GM19099 (cell line): Measurements from ENCODE around the gene SHH.

ENCODE experiments used
- POLR2A ChIP-seq: IDR thresholded peaks from 3 replicates; pipeline ENCODE4 v1.6.1; 2011; ENCODE audit warnings: low read depth; ENCODE audit not compliant: insufficient read length; ENCODE audit errors: extremely low read depth

Gene SHH

DNA sequence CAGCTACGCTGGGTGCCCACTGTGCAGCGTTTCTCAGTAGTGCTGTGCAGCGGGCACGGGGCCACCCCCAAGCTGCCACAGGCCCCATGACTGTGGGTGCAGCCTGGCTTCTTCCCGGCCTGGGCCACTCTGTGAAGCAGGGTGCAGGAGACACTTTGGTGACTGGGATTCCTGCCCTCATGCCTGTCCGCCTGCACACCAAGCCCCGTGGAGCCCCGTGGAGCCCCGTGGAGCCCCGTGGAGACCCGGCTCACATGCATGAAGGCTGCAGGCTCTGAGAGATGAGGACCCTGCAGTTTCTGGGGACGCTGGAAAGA, 3.9 kb upstream of the SHH start:
- no peak for TF ChIP-seq POLR2A

DNA sequence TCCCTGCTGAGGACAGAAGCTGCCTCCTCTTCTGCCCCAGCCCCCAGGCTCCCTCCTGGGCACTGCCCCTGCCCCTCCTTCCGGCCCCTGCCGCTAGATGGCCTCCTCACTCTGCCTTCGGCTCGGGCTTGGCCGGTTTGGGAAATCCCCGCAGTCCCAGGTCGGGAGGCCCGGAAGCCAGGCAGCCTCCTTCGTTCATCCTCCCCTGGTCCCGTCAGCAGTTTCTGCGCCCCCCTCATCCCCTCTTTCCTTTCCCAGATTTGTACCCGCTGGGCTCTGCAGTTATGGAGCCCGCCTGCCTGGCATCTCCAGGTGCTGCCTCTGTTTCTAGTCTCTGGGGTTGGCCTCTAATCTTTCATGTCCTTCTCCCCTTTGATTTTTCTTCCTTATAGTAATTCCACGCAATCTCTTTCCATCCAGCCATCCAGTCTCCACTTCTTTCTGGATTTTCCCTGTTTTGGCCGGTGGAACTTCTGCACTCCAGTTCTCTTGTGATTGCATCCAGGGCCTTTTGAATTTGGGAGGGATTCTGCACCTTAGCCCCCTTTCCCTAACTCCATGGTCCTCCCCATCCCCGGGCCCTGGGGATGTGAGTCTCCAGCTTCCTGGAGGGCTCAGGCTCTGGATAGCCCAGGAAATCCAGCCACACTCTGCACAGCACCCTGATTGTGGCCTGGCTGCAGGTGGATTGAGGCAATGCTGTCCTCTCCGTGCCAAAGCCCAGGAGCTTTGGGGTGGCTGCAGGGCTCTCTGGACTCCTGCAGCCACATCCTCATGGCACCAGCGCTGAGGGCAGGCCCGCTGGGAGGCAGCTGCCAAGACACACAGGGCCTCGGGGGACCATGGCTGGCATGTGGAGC, 3.3 kb upstream of the SHH start:
- TF ChIP-seq POLR2A: no peak

- TF ChIP-seq POLR2A: no peak
These were observed 2.3 kb upstream of the SHH start for GRCh38 chr7:155814316-155815276.

DNA sequence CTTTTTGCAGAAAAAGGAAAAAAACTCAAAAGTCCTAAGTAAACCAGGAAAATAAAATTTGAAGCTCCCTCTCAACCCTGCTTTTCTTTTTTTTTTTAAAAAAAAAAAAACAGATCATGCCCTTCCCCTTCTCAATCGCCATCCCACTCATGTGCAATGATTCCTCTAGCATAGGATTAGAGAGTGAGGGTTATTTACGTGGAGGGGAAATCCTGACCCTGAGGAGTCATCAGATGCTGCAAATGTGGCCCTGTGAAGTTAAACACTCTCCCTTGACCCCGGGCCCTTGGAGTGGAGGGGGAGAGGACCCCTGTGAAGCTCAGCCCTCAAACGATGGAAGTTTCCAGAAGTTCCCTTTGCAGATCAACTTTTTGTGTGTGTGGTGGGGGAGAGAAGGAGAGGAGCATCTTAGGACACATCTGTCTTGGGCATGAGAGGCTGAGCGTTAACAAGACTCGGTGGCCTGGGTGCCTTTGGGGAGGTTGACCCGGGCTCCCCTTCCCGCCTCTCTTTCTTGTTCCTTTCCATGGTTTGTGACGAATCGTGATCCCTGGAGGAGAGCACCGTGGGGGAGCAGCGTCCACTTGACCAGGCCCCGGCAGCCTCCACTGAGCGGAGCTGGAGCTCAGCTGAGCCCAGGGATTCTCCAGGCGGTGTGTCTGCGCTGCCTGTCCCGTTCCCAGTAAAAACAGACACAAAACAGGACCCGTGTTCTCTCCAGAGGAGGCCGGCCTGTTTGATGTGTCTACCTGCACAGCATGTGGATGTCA, 1.5 kb upstream of the SHH start:
- TF ChIP-seq POLR2A: no peak

DNA sequence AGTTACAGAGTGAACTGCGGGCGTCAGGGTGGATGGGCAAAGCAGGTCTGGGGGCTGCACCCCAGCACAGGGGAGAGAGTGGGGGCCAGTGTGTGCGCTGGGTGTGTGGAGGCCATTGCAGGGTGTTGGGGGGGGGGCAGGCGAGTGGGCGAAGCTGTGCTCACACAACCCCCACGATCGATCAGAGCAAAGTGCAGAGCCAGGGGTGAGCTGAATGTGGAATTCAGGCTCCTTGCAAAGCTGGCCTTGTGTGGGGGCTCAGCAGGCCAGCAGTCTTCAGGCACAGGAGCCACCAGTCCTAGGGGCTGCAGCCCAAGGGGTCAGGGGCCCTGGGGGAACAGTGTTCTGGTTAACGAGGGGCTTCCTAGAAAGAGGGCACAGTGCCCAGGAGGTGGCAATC, 862 bp upstream of the SHH start:
- TF ChIP-seq POLR2A: no peak

- no peak for TF ChIP-seq POLR2A
These were observed 736 bp downstream of the SHH start for GRCh38 chr7:155811560-155811894.

GRCh38 chr7:155810770-155811559, 1.3 kb downstream of the SHH start:
- TF ChIP-seq POLR2A: no peak

- TF ChIP-seq POLR2A: no peak
These were observed 2.1 kb downstream of the SHH start for GRCh38 chr7:155809947-155810769.

DNA sequence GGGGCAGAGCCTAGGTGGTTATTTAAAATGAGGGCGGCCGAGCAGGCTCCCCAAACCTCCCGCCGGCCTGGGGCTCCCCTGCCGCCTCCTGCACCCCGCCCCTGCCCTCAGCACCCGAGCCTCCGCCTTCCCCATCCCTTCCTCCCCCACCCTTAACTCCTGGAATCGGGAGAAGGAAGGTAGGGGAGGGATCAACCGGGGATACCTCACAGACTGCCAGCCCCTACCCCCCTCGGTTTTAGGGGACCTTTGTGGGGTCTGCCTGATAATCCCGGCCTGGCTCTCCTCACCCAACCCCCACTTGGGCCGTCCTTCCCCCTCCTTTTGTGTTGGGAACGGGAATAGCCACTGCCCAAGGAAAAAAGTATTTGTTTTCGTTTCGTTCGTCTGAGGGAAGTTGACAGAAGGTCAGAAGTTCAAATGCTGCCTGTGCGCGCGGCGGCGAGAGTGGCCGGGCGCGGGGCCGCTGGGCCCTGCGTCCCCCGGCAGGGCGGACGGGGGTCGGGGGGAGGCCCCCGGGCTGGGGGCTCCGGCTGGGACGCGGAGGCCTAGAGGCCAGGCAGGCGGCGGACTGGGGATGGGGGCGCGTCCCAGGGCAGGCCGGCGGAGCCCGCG, 2.8 kb downstream of the SHH start:
- TF ChIP-seq POLR2A: no peak

DNA sequence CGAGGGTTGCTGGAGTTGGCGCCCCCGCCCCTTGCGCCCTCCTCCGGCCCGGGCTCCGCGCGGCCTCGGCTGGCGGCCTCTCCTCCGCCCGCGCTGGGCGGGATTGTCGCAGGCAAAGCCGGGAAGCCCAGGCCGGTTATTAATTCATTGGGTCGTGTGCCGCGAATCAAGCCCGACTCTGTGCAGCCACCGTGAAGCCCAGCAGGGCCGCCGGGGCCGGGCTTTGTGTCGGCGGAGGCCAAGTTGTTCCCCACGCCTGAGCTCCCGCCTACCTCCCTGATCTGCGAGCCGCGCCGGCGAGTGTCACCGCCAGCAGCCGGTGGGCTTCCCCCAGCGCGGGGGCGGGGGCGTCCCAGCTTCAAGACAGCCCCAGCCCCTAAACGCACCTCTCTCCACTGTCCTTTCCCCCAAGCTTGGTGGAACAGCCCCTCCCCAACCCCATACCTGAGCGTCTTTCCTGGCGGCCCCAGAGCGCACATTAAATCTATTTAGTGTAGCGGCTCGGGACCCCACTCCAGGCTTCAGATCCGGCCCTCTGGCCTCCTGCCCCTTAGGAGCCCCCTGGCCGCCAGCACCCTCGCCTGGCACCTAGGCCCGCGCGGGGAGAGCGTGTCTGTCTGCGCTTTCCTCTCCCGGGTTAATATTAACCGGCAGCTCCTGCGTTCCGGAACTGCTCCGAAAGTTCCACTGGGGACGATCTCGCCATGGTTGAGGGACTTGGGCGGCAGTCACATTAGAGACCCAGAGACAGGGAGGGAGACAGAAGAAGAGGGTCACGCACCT, 3.5 kb downstream of the SHH start:
- no peak for TF ChIP-seq POLR2A

DNA sequence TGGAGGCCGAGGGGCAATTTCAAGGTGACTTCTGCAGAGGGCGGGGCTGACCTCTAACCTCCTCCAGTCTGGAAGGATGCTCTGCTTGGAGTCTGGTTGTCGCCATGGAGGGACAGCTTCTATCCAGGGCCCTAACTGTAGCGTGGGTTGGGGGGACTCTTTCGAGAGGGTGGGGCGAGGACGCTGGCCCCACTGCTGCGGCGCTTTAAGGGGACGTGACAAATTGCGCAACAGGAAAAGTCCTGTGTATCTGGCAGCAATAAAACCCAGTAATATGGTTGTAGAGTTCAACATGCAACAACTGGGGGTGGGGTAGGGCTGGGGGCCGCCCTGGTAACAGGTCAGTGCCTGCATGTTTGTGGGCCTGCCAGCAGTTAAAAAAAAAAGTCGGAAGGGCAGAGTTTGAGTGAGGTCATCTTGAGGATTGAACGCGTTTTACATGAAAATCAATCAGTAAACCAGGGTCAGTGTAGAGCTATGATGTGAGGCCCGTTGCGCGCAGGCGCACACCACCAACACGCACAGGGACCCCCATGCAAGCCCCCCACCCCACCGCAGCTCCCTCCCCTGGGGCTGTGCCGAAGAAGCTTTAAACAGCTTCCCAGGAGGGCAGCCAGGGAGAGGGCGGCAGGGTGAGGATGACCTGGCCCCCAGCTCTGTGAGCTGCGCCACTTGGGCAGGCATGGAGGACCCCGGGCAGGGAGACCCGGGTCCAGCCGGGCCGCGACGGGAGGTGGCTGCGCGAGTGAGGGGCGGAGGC, 4.3 kb downstream of the SHH start:
- no peak for TF ChIP-seq POLR2A

DNA sequence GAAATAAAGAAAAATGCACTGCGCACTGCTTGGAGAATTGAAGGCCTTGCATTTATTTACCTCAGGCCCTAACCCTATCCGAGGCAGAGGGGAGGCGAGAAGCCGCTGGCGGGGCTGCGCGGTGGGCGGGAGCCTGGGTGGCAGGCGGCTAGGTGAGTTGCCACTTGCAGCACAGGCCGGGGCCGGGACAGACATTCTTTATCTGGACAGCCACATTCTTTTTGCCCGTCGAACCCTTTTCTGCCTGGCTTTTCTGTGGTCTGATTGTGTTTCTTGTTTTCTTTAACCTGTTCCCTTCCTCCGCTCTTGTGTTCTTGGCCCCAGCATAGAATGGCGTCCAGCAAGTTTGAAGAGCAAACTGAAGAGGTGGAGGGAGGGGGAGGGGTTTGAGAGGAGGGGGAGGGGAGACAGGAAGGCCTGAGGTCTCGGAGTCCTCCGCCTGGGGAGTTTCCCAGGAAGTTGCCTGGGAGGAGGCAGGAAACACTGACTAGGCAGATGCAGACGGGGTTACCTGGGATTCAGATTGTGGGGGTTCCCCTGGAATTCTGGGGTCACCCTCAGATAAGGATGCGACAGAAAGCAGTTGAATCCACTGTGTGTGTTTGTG, 5.1 kb downstream of the SHH start:
- no peak for TF ChIP-seq POLR2A
